NCI-H2196 treated with DMSO at 0.1 percent for 48 hours (cell line): ENCODE measurements around the gene AGTPBP1.
A peak's percentile ranks its signal among the peaks of the same experiment; 100 is the strongest.
"Not testable (repeated sequence)": the region's sequence is repeated elsewhere in the genome, so short reads cannot be mapped to it uniquely, and the experiment has no call there.

Source experiments
- DNase-seq: peaks from one replicate; lab custom pipeline; 2025; ENCODE audit not compliant: unreplicated experiment; lab: John Stamatoyannopoulos, UW

Gene AGTPBP1

GRCh38 chr9:85640425-85640824, 101.3 kb downstream of the AGTPBP1 start:
- DNase-seq = no peak

- no peak for DNase-seq
Measured at GRCh38 chr9:85639675-85640186, 102.0 kb downstream of the AGTPBP1 start.

- no peak for DNase-seq
Measured at GRCh38 chr9:85631809-85632208, 109.9 kb downstream of the AGTPBP1 start.

GRCh38 chr9:85630676-85631075, 111.1 kb downstream of the AGTPBP1 start:
- no peak for DNase-seq

GRCh38 chr9:85617141-85617670, 124.5 kb downstream of the AGTPBP1 start:
- no peak for DNase-seq

- no peak for DNase-seq
Measured at GRCh38 chr9:85615792-85616191, 126.0 kb downstream of the AGTPBP1 start.

GRCh38 chr9:85610074-85610860, 131.5 kb downstream of the AGTPBP1 start:
- DNase-seq = peak; percentile 41

GRCh38 chr9:85605905-85606304, 135.8 kb downstream of the AGTPBP1 start:
- DNase-seq = no peak

GRCh38 chr9:85603936-85604335, 137.8 kb downstream of the AGTPBP1 start:
- no peak for DNase-seq

- no peak for DNase-seq
Measured at GRCh38 chr9:85602742-85603141, 139.0 kb downstream of the AGTPBP1 start.

GRCh38 chr9:85600675-85601263, 141.0 kb downstream of the AGTPBP1 start:
- no peak for DNase-seq

- no peak for DNase-seq
Measured at GRCh38 chr9:85599540-85600105, 142.1 kb downstream of the AGTPBP1 start.

- DNase-seq = no peak
Measured at GRCh38 chr9:85594316-85594715, 147.4 kb downstream of the AGTPBP1 start.

- no peak for DNase-seq
Measured at GRCh38 chr9:85586684-85587083, 155.1 kb downstream of the AGTPBP1 start.

GRCh38 chr9:85577353-85577952, 164.3 kb downstream of the AGTPBP1 start:
- no peak for DNase-seq

GRCh38 chr9:85575868-85576267, 165.9 kb downstream of the AGTPBP1 start:
- DNase-seq = no peak

GRCh38 chr9:85573546-85573945, 168.2 kb downstream of the AGTPBP1 start:
- not testable (repeated sequence) for DNase-seq

- DNase-seq = not testable (repeated sequence)
Measured at GRCh38 chr9:85572917-85573316, 168.8 kb downstream of the AGTPBP1 start.

GRCh38 chr9:85569988-85570387, 171.8 kb downstream of the AGTPBP1 start:
- no peak for DNase-seq

- DNase-seq = no peak
Measured at GRCh38 chr9:85559526-85559925, 182.2 kb downstream of the AGTPBP1 start.

- DNase-seq = no peak
Measured at GRCh38 chr9:85554349-85554748, 187.4 kb downstream of the AGTPBP1 start.
